Eye (tissue), 1 donor: ENCODE results near the gene PTGES2.
"Not testable (repeated sequence)": the region's sequence is repeated elsewhere in the genome, so short reads cannot be mapped to it uniquely, and the experiment has no call there.

Experiments
- DNase-seq: peaks from one replicate; pipeline ENCODE4 v3.0.0-alpha.2; 2015

PTGES2 gene

DNA sequence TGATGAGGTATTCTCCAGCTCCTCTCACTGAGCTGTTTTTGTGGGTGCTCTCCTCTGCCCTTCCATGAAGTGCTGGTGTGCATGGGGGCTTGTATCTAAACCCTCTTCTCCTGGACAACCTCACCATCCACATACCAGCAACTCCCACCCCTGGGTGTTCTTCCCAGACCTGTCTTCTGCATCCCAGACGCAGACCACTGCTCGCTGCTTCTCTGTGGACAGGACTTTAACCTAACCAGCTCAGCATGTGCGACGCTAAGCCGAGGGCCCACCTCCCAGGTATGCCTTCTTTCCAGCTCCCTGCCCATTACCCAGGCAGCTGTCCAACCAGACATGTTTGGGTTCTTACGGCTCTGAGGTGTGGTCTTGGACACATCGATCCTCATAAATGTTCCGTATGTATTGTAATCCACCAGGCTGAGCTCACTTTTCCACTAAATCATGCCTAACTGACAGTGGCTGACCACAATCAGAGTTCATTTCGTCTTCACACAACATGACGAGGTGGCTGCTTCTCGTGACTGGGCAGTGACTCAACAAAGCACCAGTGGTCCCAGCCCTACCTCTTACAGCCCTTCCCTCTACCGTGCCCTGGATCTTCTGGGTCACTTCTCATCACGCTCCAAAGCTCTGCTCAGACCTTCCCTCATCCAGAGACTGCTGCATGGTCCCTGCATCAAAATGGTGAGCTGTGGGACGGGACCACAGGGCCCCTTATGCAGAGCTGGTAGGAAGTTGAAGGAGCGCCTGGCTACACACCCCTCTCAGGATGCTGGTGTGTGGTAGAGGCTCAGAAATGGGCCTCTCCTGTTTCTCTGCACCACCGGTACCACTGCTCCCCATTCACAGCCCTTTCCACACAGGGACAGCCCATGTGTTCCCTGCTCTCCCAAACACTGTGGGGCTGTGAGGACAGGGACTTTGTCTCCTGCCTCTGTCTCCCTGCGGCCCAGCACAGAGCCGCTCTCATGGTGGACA, 9.6 kb upstream of the PTGES2 start:
- peak; percentile 67 for DNase-seq

DNA sequence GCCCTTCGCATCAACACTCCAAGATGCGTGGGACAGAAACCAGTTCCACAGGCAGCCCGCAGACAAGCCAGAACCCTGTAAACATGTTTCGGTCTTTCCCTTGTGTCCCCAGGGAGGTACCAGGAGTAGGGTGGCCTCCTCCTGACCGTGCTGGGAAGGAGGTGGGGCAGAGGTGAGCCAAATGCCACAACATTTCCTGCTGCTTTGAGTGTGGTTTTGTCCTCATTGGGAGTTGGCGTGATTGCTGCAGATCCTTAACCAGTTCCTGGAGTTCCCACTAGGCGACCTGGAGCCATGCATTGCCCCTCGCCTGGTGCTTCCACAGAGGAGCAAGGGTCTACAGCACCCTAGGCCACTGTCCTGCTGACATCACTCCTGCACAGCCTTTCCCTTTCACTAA, 8.0 kb upstream of the PTGES2 start:
- not testable (repeated sequence) for DNase-seq

DNA sequence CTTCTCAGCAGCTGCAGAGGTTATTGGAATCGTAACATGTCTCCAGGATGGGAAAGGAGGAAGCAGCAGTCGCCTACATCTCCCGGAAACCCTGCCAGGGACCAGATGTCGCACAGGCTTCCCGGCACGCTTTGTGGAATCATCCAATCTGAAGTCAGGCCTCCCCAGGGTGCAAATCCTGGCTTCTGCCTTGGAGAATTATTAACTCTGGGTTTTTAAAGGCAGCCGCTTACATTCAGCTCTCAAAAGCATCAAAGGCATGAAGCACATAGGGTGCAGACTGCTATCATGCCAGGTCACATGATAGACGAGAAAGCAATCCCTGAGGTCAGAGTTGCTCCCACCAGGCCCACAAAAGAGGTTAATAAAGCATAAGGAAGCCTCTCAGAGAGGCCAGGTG, 4.6 kb upstream of the PTGES2 start:
- peak; percentile 61 for DNase-seq

DNA sequence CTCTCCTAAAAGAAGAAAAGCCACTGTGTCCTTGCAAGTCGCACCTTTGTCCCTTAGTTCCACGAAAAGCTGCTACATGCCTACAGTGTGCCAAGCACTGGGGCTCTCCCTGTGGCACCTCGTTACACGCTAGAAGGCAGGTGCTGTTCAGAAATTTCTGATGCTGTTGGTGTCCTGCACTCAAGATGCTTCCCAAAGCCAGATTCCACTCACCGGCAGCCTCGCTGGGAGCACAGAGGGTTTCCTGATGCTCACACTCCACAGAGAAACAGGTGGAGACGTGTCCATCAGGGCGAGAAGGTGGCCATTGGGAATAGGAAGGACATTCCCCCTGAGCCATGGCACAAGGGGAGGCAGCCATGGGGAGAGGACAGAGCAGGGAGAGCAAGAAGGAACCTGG, 3.8 kb upstream of the PTGES2 start:
- DNase-seq, result not testable (repeated sequence)

DNA sequence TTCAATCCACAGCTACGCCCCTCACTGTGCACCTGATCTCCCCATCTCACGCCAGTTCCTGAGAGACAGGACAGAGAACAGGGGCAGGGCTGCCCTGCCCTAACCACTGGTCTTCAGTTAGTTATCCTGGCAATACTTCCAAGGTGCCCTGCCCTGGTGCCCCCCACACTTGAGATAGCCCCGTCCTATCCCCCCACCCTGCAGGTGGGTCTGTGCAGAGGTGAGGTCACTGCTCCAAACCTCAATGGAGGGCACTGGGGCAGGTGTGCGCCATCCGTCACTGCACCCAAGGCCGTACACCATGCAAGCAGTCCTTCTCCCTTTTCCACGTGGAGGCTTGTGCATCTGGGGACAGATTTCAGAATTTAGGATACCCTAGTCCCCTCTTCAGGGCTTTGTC, 3.1 kb upstream of the PTGES2 start:
- DNase-seq, result not testable (repeated sequence)

DNA sequence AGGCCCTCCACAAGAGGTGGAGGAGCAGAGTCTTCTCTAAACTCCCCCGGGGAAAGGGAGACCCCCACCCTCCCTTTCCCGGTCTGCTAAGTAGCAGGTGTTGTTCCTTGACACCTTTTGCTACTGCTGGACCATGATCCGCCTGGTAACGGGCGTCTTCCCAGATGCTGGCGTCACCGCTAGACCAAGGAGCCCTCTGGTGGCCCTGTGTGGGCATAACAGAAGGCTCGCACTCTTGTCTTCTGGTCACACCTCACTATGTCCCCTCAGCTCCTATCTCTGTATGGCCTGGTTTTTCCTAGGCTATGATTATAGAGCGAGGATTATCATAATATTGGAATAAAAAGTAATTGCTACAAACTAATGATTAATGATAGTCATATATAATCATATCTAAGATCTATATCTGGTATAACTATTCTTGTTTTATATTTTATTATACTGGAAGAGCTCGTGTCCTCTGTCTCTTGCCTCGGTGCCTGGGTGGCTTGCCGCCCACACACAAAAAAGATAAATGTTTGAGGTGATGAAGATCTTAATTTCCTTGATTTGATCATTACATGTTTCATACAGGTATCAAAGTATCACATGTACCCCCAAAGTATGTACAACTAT, 2.6 kb upstream of the PTGES2 start:
- not testable (repeated sequence) for DNase-seq

DNA sequence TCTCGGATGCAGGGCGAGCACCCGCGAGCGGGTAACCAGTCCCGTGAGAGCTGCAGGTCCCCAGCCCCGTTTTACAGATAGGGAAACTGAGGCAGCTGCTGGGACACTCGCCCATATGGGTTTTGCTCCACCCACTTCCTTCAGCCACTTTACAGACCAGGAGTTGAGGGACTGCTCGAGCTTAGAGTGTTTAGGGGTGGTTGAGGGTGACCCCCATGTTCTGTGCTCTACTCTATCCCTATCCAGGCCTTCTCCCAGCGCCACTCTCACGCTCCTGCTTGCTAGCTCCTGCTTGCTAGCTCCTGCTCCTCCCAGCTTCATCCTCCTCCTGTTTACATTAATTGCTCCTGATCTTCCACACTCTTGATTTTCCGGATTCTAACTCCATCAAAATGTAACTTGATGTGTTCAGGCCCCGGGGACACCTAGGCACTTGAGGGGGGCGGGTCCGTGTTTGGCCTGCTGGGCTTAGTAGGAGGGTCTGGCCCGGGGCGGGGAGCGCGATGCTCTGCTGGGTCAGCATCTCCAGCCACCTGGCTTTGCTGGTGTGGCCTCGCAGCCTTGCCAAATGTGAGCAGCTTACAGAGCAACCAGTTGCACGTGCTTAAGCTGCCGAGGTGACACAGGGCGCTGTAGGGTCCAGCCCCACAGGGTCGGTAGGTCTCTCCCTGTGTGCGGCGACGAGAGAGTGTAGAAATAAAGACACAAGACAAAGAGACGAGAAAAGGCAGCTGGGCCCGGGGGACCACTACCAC, 1.5 kb upstream of the PTGES2 start:
- DNase-seq, result no peak

DNA sequence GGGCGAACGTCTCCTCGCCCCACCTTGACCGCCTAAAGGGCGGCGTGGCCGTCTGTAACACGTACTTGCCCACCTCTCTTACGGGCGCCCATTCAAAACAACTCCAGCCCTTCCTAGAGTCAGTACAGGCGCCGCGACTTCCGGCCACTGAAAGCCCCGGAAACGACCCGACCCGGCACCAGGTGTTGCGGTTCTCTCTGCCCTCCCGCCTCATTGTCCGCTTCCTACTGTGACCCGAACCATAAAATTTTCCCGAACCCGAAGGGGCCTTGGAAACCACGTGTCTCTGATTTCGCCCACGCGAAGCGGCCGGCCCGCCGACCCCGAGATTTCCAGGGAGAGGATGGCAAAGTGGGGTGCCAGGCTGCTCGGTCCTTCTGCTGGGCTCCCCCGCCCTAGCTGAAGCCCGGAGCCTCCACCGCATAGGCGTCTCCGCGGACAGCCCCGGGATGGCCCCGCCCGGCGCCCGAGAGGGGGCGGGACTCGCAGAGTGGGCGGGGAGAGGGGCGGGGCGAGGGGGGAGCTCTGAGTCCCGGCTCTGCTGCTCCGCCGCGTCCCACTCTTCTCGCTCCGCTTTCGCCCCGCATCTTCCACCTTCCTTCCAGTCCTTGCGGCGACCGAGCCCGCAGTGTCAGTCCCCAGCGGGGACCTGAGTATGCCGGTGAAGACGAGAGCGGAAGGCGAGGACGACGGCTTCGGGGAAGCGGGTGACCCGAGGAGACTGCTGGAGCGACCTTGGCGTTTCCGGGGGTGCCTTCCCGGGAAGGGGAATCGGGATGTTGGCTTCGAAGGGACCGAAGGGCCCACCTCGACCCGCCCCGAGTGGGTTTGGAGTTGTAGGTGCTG, 684 bp upstream of the PTGES2 start:
- DNase-seq, result peak; percentile 98

DNA sequence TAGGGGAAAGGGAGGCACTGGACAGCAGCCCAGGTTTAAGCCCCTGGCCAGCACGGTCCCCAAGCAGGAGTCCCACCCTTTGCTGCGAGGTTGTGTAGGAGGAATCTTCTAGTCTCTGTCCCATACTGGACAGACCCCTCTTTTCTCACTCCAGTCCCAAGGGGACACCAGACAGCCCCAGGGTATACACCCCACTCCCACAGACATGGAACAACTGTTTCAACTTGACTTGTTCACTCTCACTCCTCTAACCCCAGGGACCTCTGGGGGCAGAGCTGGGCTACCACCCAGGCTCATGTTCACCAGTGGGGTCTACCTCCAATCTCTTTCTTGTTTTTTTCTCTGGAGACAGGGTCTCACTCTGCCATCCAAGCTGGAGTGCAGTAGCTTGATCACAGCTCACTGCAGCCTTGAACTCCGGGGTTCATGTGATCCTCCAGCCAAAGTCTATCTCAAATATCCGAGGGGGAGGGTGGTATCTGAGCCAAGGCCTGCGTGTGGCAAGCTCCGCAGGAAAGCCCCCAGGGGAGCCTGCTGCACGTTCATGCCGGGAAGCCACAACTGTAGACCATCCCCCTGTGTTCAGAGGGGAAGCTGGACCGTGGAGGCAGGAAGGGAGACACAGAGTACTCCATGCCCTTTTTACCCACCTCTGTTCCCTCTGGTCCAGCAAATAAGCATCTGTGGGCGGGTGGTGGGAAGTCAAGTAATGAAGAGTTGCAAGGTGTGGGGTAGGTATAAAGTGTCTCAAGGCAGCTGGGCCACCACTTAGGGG, 1.8 kb downstream of the PTGES2 start:
- no peak for DNase-seq

DNA sequence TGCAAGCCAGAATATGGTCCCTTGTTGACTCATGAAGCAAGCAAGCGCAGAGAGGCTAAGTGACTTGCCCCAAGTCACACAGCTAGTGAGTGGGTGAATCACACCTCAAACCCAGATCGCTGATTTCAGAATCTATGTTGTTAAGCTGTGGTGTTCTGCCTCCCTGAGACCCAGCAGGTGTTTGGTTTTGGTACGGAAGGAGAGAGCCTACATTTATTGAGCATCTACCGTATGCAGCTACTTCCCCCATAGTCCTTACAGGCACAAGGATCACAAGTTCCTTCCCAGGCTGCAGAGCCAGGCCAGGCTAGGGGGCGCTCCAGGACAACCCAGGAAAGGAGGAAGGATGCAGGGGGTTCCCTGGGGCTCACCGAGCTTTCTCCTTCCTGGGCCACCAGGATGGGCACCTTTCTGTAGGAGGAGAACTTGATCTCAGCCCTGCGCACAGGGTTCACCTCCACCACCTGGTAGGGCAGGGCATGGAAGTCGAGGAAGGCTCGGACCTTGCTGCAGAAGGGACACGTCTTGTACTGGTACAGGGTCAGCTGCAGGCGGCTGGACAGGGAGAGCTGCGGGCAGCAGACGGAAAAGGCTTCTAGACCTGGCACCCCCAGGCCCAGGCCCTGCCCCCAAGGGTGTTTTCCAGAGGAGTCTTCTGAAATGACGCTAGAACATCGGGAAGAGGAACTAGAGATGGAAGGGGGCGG, 2.5 kb downstream of the PTGES2 start:
- DNase-seq, result peak; percentile 69

DNA sequence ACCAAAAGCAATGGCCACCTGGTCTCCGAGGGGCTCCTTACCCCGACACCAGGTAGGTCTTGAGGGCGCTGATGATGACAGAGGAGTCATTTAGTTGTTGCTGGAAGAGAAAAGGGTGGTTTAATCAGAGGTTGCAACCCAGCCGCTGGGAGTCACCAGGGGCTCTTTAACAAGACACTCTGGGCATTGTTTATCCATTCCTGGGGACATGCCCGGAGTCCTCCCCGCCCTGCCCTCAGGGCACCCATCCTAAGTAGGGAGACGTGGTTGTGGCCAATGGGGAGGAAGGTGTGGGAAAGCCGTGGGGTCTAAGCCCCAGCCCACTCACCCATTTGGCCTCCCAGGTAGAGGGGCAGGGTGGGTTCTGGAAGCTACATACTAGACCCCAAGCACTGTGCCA, 3.1 kb downstream of the PTGES2 start:
- DNase-seq, result no peak

DNA sequence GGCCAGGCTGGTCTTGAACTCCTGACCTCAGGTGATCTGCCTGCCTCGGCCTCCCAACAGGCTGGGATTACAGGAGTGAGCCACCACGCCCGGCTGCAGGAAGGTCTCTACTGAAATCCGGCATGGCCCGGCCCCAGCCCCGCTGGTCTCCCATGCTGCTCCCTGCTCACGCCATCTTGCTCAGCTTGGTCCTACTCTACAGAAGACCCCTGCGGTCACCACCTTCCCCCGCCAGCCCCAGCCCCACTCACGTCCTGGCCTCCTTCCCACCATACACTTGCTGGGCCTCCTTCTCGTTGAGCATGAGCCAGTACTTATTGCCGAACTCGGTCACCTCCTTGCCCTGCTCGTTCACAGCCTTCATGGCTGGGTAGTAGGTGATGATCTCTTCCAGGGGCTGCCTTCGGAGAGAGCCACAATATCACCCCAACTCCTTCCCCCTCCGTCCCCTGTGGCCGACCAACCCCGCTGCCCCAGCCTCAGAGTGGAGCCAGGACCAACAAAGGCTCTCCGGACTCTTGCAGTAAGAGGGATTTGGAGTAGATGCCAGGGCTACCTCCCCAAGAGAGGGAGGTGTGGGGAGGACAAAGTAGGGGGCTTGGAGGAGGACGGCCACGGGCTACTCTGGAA, 4.0 kb downstream of the PTGES2 start:
- DNase-seq, result no peak

DNA sequence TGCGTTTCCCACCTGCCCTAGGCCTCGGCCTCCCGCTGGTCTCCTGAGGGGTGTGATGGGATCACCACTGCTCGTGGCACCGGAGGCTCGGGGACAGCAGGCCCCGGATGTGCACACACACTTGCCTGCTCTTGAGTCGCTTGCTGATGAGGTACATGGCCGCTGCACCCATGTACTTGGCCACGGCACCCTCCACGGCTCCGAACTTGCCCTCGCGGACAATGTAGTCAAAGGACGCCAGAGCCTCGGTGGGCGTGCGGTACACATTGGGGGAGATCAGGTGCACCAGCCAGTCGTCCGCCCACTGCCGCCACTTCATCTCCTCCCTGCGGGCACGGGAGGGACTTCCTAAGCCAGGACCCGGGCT, 4.7 kb downstream of the PTGES2 start:
- DNase-seq, result no peak

DNA sequence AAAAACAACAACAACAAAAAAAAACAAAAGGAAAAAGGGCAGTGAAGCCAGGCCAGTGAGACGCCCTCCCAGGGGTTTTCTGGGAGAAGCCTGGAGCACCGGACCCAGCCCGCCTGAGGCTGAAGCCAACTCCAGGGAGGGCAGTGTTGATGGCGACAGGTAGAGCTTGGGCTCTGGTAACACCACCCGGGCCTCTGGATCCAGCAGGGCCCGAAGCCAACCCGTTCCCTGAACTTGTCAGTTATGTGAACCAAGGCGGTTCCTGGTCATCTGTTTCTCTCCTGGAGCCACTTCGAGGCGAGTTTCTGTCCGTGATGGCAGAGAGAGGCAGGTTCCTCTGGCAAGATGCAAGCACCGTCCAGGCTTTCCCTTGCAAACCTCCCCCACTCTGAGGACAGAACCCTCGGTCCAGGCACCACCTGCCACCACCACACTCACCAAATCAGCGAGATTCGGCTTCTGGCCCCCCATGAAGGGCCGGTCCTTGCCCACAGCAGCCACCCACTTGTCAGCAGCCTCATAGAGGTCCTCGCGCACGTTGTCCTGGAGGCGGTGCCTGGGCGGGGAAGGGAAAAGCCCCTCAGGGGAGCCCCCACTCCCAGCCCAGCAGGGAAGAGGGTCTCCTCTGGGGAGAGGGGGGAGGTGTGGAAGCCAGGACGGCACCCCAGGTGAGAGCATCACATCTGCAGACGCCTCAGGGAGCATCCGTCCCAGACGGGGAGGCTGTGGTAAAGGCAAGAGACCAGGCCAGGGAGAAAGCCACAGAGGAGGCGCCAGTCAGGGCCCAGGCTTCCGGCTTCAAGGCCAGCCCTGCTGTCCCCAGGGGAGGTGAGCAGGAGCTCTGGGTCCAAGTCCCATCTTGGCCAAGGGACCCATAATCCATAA, 5.4 kb downstream of the PTGES2 start:
- DNase-seq, result no peak

DNA sequence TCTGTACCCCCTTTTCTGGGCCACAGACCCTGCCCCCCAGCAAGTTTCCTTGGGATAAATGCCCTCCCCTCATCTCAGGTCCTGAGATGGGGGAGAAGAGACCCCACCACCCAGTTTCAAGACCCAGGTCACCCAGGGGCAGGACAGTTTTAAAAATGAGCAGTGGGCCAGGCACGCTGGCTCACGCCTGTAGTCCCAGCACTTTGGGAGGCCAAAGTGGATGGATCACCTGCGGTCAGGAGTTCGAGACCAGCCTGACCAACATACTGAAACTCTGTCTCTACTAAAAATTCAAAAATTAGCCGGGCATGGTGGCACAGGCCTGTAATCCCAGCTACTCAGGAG, 6.1 kb downstream of the PTGES2 start:
- no peak for DNase-seq

DNA sequence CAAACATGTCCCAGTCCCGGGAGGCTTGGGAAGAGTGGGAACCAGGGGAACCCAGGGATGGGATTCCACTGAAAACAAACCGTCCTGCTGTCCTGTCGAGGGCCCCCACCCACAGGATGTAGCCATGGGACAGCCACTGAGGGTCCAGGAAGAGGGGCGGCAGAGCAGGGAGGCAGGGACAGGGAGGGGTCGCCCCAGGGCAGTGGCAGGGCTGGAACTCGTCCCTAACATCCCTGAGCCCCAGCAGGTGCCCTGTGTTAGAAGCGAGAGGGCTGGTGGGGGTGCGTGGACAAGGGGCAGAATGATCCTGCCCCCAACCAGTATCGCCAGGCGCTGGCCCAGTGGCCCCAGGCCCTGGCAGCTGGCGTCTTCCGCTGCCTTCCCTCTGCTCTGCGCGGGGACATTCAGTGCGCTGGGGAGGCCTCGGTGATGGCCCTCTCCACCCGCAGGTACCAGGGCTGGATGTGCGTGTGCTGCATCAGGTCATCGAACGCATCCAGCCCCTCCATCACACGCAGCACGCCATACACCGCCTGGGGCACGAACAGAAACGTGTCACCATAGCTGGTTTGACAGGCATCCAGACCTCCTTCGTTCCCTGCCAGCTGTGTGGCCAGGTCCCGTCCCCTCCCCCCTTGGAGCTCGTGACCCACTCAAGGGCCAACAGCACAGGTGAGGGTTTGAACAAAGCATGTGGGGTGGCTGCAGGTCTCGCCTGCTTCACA, 6.6 kb downstream of the PTGES2 start:
- no peak for DNase-seq

DNA sequence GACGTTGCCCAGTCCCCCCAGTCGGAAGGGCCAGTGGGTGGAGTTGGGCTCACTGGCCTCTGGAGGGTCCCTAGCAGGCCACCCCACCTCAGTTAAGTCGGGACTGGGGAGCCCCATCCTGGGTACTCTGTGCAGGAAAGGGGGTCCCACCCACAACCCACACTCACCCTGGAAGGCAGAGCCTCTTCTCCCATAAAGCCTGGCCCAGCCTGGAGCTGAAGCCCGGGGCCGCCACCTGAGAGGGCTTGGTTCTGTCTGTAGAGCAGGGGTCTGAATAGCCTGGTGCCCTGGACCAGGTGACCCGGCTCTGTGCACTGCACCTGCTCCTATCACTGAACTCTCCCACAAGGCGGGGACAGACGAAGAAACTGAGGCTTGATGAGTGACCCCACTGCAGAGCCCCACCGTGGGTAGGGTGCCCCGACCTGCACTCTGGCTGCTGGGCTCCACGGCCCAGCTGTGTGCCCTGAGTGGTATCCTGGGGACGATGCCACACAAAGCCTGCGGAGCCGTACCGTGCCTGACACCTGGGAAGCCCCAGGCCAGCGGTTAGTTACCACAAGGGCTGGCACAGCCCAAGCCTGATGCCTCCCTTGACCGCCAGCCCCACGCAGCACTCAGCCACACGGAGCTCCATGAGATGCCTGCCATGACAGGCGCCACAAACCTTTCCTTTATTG, 7.3 kb downstream of the PTGES2 start:
- no peak for DNase-seq

DNA sequence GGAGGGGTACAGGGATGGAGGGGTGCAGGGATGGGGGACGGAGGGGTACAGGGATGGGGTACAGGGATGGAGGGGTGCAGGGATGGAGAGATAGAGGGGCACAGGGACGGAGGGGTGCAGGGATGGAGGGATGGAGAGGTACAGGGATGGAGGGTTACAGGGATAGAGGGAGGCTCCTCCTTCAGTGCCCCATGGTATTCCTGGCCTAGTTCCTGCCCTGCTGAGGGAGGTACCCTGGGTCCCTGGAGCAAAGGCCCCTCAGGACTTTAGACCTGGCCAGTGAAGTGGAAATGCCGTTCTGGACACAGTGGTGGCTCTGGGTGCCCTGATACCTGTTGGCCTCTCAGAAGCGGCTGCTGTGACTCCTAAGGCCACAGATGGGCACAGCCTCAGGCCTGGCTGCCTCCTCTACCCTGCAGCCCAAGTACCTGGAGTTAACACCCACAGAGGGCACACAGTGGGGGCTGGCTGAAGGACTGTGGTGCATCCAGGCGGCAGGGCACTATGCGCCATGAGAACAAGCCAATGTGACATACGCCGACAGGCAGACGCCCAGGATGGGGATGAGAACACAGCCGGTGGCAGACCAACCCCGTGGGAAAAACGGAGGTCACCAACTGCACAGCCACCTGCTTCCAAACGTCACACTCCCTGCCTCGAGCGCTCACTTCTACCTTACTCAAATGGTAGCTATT, 8.4 kb downstream of the PTGES2 start:
- no peak for DNase-seq
